ENCODE results near the gene TRPV3. TPM values are rescaled to one million over a fixed set of nuclear protein-coding genes. Genes with fewer than 3 reads are reported as not detected.

Gene TRPV3
- total RNA-seq, 1 donor from 2014 or later = 0.08 TPM

DNA sequence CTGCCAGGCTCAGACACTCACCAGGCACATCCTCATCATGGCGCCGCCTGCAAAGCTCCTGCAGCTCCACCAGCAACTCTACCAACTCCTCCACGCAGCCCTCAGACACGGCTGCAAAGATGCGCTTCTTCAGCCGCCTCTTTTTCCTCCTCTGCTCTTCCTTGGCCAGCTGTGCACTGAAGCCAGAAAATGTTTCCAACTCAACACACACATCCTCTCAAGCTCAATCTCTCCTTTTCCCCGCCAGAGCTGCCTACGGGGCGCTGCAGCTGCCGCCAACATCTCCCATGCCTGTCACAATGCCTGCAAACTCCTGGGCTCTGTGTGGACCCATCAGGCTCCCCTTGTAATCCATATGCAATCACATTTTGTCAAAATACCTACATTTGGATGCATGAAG lies 14.2 kb downstream of the TRPV3 start:
- no peak overlapping the region for H3K4me3 Mint-ChIP-seq (ENCODE audit: unreplicated experiment)
- H3K27me3 Mint-ChIP-seq (ENCODE audit: unreplicated experiment) = peaks cover 9% of the 10 kb centered on the region
- TF ChIP-seq, protein P1, sequence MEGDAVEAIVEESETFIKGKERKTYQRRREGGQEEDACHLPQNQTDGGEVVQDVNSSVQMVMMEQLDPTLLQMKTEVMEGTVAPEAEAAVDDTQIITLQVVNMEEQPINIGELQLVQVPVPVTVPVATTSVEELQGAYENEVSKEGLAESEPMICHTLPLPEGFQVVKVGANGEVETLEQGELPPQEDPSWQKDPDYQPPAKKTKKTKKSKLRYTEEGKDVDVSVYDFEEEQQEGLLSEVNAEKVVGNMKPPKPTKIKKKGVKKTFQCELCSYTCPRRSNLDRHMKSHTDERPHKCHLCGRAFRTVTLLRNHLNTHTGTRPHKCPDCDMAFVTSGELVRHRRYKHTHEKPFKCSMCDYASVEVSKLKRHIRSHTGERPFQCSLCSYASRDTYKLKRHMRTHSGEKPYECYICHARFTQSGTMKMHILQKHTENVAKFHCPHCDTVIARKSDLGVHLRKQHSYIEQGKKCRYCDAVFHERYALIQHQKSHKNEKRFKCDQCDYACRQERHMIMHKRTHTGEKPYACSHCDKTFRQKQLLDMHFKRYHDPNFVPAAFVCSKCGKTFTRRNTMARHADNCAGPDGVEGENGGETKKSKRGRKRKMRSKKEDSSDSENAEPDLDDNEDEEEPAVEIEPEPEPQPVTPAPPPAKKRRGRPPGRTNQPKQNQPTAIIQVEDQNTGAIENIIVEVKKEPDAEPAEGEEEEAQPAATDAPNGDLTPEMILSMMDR (IDR thresholded peaks at IDR 0.05) = no peak
- no peaks in the 10 kb centered on the region for H3K36me3 Mint-ChIP-seq (ENCODE audit: unreplicated experiment)
- H3K27ac Mint-ChIP-seq (ENCODE audit: unreplicated experiment) = no peak overlapping the region
- no peaks in the 10 kb centered on the region for H3K4me1 Mint-ChIP-seq (ENCODE audit: unreplicated experiment)
- no peaks in the 10 kb centered on the region for H3K9me3 Mint-ChIP-seq (ENCODE audit: unreplicated experiment)
- DNase-seq (ENCODE audit: extremely low spot score, unreplicated experiment) = no peak

DNA sequence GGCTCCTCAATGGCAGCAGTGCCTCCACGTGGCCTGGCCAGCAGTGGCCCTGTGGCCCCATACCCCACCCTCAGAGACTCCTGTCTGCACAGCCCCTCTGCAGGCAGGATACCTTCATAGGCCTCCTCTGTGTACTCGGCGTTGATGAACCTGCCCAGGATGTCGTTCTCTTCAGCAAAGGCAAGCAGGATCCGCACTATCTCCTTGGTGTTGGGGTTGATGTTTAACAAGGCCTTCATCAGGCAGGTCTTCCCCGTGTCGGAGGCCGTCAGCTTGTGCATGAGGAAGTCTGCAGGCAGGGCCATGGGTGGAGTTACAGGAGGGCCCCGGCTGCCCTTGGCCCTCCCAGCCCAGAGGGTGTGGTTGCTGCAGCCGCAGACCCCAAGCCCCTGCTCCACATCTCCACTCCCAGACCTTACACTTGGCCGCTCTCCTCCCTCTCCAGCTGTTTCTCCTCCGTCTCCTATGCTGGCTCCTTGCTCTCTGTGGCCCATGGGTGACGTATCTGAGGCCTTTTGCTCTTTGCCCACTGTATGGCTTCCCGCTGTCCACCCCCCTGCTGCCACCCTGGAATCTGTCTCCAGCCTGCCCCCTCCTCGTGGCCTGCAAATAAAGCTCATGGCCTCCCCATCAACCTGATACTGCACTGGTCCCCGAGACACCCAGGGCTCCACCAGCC lies 15.1 kb downstream of the TRPV3 start:
- TF ChIP-seq, protein P1 (IDR thresholded peaks at IDR 0.05) = no peak
- no peaks in the 10 kb centered on the region for H3K9me3 Mint-ChIP-seq (ENCODE audit: unreplicated experiment)
- no peak overlapping the region for H3K4me3 Mint-ChIP-seq (ENCODE audit: unreplicated experiment)
- peaks cover 9% of the 10 kb centered on the region for H3K27me3 Mint-ChIP-seq (ENCODE audit: unreplicated experiment)
- DNase-seq (ENCODE audit: extremely low spot score, unreplicated experiment) = no peak
- no peak overlapping the region for H3K27ac Mint-ChIP-seq (ENCODE audit: unreplicated experiment)
- no peaks in the 10 kb centered on the region for H3K4me1 Mint-ChIP-seq (ENCODE audit: unreplicated experiment)
- H3K36me3 Mint-ChIP-seq (ENCODE audit: unreplicated experiment) = no peaks in the 10 kb centered on the region

DNA sequence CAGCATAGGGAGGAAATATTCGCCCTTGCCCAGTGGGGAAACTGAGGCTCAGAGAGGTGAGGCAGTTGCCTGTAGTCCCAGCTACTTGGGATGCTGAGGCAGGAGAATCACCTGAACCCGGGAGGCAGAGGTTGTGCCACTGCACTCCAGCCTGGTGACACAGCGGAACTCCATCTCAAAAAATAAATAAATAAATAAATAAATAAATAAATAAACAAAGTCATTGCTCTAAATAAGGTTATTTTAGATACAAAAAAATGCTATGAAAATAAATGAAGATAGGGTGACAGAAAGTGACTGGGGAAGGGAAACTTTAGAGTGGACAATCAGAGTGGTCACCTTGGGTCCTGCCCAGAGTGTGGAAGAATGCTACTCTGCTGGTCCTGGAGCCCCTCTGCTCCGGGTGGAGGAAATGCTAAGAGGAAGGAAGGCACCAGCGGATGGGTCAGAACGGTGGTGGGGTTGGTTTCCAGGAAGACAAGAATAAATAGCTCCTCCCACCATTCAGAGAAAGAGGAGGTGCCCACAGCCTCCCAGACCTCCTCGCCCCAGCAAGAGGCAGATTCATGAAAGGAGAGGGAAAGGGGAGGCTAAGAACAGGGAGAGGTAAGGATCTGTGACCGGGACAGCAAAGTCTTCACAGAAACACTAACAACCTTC lies 17.6 kb downstream of the TRPV3 start:
- H3K4me3 Mint-ChIP-seq (ENCODE audit: unreplicated experiment) = no peak overlapping the region
- no peak overlapping the region for H3K27ac Mint-ChIP-seq (ENCODE audit: unreplicated experiment)
- TF ChIP-seq, protein P1 (IDR thresholded peaks at IDR 0.05) = no peak
- H3K4me1 Mint-ChIP-seq (ENCODE audit: unreplicated experiment) = no peaks in the 10 kb centered on the region
- H3K9me3 Mint-ChIP-seq (ENCODE audit: unreplicated experiment) = no peaks in the 10 kb centered on the region
- DNase-seq (ENCODE audit: extremely low spot score, unreplicated experiment) = no peak
- peaks cover 18% of the 10 kb centered on the region for H3K27me3 Mint-ChIP-seq (ENCODE audit: unreplicated experiment)
- H3K36me3 Mint-ChIP-seq (ENCODE audit: unreplicated experiment) = no peaks in the 10 kb centered on the region

DNA sequence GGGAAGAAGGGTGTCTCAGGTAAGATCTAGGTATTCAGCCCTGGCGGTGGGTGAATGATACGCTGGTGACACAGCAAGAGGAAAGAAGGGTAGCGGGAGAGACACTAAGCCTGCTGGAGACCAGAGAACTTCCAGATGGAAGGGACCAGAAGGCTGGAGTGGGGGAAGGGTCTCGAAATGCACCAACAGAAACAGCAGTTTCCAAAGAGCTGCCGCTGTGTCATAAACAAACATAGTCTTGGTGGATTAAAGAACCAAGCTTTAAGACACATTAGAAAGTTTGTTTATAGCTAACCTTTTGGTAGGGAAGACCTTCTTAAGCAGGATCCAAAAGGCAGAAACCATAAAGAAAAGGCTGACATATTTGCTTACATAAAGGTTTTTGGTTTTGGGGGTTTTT lies 20.9 kb downstream of the TRPV3 start:
- H3K4me3 Mint-ChIP-seq (ENCODE audit: unreplicated experiment) = no peak overlapping the region
- H3K36me3 Mint-ChIP-seq (ENCODE audit: unreplicated experiment) = no peaks in the 10 kb centered on the region
- no peaks in the 10 kb centered on the region for H3K9me3 Mint-ChIP-seq (ENCODE audit: unreplicated experiment)
- H3K27ac Mint-ChIP-seq (ENCODE audit: unreplicated experiment) = no peak overlapping the region
- H3K4me1 Mint-ChIP-seq (ENCODE audit: unreplicated experiment) = no peaks in the 10 kb centered on the region
- peaks cover 16% of the 10 kb centered on the region for H3K27me3 Mint-ChIP-seq (ENCODE audit: unreplicated experiment)
- no peak for DNase-seq (ENCODE audit: extremely low spot score, unreplicated experiment)
- TF ChIP-seq, protein P1 (IDR thresholded peaks at IDR 0.05) = no peak

DNA sequence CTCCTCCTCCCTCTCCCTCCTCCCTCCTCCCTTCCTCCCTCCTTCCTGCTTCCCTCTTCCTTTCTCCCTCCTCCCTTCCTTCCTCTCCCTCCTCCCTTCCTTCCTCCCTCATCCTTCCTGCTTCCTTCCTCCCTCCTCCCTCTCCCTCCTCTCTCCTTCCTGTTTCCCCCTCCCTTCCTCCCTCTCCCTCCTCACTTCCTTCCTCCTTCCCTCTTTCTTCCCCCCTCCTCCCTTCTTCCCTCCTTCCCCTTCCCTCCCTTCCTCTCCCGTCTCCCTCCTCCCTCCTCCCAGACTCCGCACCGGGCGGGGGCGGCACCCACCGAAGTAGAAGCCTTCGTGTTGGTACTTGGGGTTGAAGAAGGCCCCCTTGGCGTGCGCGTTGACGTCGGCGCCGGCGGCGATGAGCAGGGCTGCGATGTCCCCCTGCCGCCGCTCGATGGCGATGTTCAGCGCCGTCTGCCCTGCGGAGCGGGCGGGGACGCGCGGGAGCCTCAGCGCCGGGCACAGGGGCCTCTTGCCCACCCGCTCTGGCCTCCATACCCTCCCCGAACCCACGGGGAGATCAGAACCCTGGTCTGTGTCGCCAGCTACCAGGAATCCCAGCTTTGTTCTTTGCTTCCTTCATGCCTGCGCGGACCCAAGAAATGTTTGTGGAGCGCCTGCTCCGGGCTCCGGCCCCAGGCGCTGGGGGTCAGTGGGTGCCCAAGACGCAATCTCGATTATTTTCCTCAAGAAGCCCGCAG lies 22.2 kb downstream of the TRPV3 start:
- no peak overlapping the region for H3K27ac Mint-ChIP-seq (ENCODE audit: unreplicated experiment)
- TF ChIP-seq, protein P1 (IDR thresholded peaks at IDR 0.05) = peak; percentile 58
- no peak for DNase-seq (ENCODE audit: extremely low spot score, unreplicated experiment)
- peaks cover 16% of the 10 kb centered on the region for H3K27me3 Mint-ChIP-seq (ENCODE audit: unreplicated experiment)
- no peaks in the 10 kb centered on the region for H3K36me3 Mint-ChIP-seq (ENCODE audit: unreplicated experiment)
- peak overlapping the region; percentile 32 for H3K4me3 Mint-ChIP-seq (ENCODE audit: unreplicated experiment)
- H3K4me1 Mint-ChIP-seq (ENCODE audit: unreplicated experiment) = no peaks in the 10 kb centered on the region
- H3K9me3 Mint-ChIP-seq (ENCODE audit: unreplicated experiment) = no peaks in the 10 kb centered on the region

All from osteocyte (in vitro differentiated cells).